ENCODE results near the gene ITIH3.

Gene ITIH3

GRCh38 chr3:52781741-52782140, 12.9 kb upstream of the ITIH3 start:
- Histone ChIP-seq H3K4me1 (ENCODE audit: control insufficient read depth, low read length) (peaks cover 10% of the 10 kb centered on the region), H3K4me3 (ENCODE audit: low read length) (no peak overlapping the region), H3K9me3 (ENCODE audit: control insufficient read depth, insufficient read depth, low read length) (no peaks in the 10 kb centered on the region), H3K36me3 (ENCODE audit: control insufficient read depth, low read length) (no peaks in the 10 kb centered on the region), H4K20me1 (ENCODE audit: control insufficient read depth, insufficient read depth, low read depth, low read length) (no peaks in the 10 kb centered on the region), H3F3A (ENCODE audit: control insufficient read depth, insufficient read depth) (no peaks in the 10 kb centered on the region; the same call in 1 of the 2 replicates), H3K79me2 (ENCODE audit: control insufficient read depth, low read length) (no peaks in the 10 kb centered on the region), H3K4me2 (ENCODE audit: low read length) (no peak overlapping the region), H3K9me2 (replicated peaks; ENCODE audit: control insufficient read depth, low read length) (no peaks in the 10 kb centered on the region), H3K27ac (ENCODE audit: low read depth, low read length) (no peak overlapping the region), H3K27me3 (ENCODE audit: control insufficient read depth, low read length) (peaks cover 11% of the 10 kb centered on the region; the same call in 1 of the 2 replicates)
- TF ChIP-seq EZH2phosphoT487 (IDR thresholded peaks at IDR 0.05; ENCODE audit: borderline replicate concordance, low read length) (no peak), CTCF (IDR thresholded peaks at IDR 0.05; ENCODE audit: low read depth, low read length, poor library complexity, severe bottlenecking) (no peak)

- Histone ChIP-seq H3K4me2 (ENCODE audit: low read length) (no peak overlapping the region), H3K9me2 (replicated peaks; ENCODE audit: control insufficient read depth, low read length) (no peaks in the 10 kb centered on the region), H3F3A (ENCODE audit: control insufficient read depth, insufficient read depth) (no peaks in the 10 kb centered on the region; the same call in 1 of the 2 replicates), H3K9me3 (ENCODE audit: control insufficient read depth, insufficient read depth, low read length) (no peaks in the 10 kb centered on the region), H3K79me2 (ENCODE audit: control insufficient read depth, low read length) (no peaks in the 10 kb centered on the region), H3K4me1 (ENCODE audit: control insufficient read depth, low read length) (peaks cover 10% of the 10 kb centered on the region), H3K36me3 (ENCODE audit: control insufficient read depth, low read length) (no peaks in the 10 kb centered on the region), H3K27ac (ENCODE audit: low read depth, low read length) (no peak overlapping the region), H4K20me1 (ENCODE audit: control insufficient read depth, insufficient read depth, low read depth, low read length) (no peaks in the 10 kb centered on the region), H3K4me3 (ENCODE audit: low read length) (no peak overlapping the region), H3K27me3 (ENCODE audit: control insufficient read depth, low read length) (peaks cover 11% of the 10 kb centered on the region; the same call in 1 of the 2 replicates)
- no peak for TF ChIP-seq EZH2phosphoT487 (IDR thresholded peaks at IDR 0.05; ENCODE audit: borderline replicate concordance, low read length)
- no peak for TF ChIP-seq CTCF (IDR thresholded peaks at IDR 0.05; ENCODE audit: low read depth, low read length, poor library complexity, severe bottlenecking)
These were observed 12.0 kb upstream of the ITIH3 start for GRCh38 chr3:52782412-52783210.

DNA sequence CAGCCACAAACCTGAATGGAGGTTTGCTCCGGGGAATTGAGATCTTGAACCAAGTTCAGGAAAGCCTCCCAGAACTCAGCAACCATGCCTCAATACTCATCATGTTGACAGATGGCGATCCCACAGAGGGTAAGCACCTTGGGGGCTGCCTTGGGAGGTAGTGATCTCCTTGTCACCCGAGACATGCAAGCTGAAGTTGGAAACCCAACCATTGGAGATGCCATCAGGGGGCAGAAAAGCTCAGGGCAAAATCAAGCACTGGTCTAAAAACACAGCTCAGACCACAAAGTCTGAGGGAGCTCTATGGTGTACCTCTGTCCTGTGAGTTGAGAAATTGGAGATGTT, 11.4 kb upstream of the ITIH3 start:
- TF ChIP-seq CTCF (IDR thresholded peaks at IDR 0.05; ENCODE audit: low read depth, low read length, poor library complexity, severe bottlenecking) = no peak
- no peak for TF ChIP-seq EZH2phosphoT487 (IDR thresholded peaks at IDR 0.05; ENCODE audit: borderline replicate concordance, low read length)
- no peaks in the 10 kb centered on the region for H3K36me3 ChIP-seq (ENCODE audit: control insufficient read depth, low read length)
- no peak overlapping the region for H3K27ac ChIP-seq (ENCODE audit: low read depth, low read length)
- H3K9me2 ChIP-seq (replicated peaks; ENCODE audit: control insufficient read depth, low read length) = no peaks in the 10 kb centered on the region
- H4K20me1 ChIP-seq (ENCODE audit: control insufficient read depth, insufficient read depth, low read depth, low read length) = no peaks in the 10 kb centered on the region
- H3K4me2 ChIP-seq (ENCODE audit: low read length) = no peak overlapping the region
- H3F3A ChIP-seq (ENCODE audit: control insufficient read depth, insufficient read depth) = no peaks in the 10 kb centered on the region; the same call in 1 of the 2 replicates
- H3K9me3 ChIP-seq (ENCODE audit: control insufficient read depth, insufficient read depth, low read length) = no peaks in the 10 kb centered on the region
- H3K4me1 ChIP-seq (ENCODE audit: control insufficient read depth, low read length) = peaks cover 10% of the 10 kb centered on the region
- H3K4me3 ChIP-seq (ENCODE audit: low read length) = no peak overlapping the region
- H3K79me2 ChIP-seq (ENCODE audit: control insufficient read depth, low read length) = no peaks in the 10 kb centered on the region
- peaks cover 11% of the 10 kb centered on the region; the same call in 1 of the 2 replicates for H3K27me3 ChIP-seq (ENCODE audit: control insufficient read depth, low read length)

Data from DOHH2 (cell line).